ENCODE results near the gene WSB1.

DNA sequence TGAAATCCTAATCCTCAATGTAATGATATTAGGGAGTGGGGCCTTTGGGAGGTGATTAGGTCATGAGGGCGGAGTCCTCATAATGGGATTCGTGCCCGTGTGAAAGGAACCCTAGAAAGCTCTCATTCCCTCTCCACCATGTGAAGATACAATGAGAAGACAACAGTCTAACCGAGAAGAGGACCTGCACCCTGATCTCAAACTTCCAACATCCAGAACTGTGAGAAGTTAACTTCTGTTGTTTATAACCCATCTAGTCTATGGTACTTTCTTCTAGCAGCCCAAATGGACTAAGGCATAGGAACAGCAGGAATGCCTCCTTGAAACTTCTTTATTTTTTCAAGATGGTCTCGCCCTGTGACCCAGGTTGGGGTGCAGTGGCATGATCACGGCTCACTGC is 24.7 kb downstream of the WSB1 start:
- TF ChIP-seq, protein P1, sequence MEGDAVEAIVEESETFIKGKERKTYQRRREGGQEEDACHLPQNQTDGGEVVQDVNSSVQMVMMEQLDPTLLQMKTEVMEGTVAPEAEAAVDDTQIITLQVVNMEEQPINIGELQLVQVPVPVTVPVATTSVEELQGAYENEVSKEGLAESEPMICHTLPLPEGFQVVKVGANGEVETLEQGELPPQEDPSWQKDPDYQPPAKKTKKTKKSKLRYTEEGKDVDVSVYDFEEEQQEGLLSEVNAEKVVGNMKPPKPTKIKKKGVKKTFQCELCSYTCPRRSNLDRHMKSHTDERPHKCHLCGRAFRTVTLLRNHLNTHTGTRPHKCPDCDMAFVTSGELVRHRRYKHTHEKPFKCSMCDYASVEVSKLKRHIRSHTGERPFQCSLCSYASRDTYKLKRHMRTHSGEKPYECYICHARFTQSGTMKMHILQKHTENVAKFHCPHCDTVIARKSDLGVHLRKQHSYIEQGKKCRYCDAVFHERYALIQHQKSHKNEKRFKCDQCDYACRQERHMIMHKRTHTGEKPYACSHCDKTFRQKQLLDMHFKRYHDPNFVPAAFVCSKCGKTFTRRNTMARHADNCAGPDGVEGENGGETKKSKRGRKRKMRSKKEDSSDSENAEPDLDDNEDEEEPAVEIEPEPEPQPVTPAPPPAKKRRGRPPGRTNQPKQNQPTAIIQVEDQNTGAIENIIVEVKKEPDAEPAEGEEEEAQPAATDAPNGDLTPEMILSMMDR (IDR thresholded peaks at IDR 0.05; ENCODE audit: low read length), result no peak
- no peak for TF ChIP-seq EZH2 (IDR thresholded peaks at IDR 0.05; ENCODE audit: borderline replicate concordance, low read length)
